IMR-90 (cell line): ENCODE results near the gene MYH9. TPM values are rescaled to one million over a fixed set of nuclear protein-coding genes. Genes with fewer than 3 reads are reported as not detected.

ENCODE experiments used
- ATAC-seq: fragments of 200-7000 bp; cut with Tn5 transposase; 2 replicates; pipeline ENCODE4 v1.9.1; 2020; ENCODE audit warnings: low read depth, mild to moderate bottlenecking, moderate library complexity
- BruUV-seq: library from RNA; stranded (reverse); fragments of 400-500 nt; replicated peaks from 2 replicates; lab custom pipeline; 2021; lab: Mats Ljungman, UMichigan
- CTCF ChIA-PET: fragments of 300-600 bp; formaldehyde crosslinking; extraction: SDS; loops from one replicate; lab custom pipeline; 2021; ENCODE audit warnings: antibody characterized with exemption; lab: Yijun Ruan, JAX
- POLR2A ChIA-PET: fragments of 300-600 bp; sonication (Branson Sonifier 250); formaldehyde crosslinking; loops from one replicate; lab custom pipeline; 2022; ENCODE audit warnings: antibody characterized with exemption; ENCODE audit not compliant: unreplicated experiment; lab: Charles Lee
- DNase-seq: peaks from one replicate; pipeline ENCODE4 v3.0.0; 2013
- H2AFZ ChIP-seq: replicated peaks from 2 replicates; pipeline ENCODE3; 2013; ENCODE audit warnings: low read length, mild to moderate bottlenecking; ENCODE audit not compliant: poor library complexity
- H2AK5ac ChIP-seq: 2 replicates; pipeline ENCODE4 v1.6.1; 2013; ENCODE audit warnings: low read depth, low read length, inconsistent platforms
- H2AK9ac ChIP-seq: replicated peaks from 2 replicates; pipeline ENCODE3; 2013; ENCODE audit warnings: mild to moderate bottlenecking, low read depth, low read length, moderate library complexity; ENCODE audit not compliant: poor library complexity
- H2BK120ac ChIP-seq: 2 replicates; pipeline ENCODE4 v1.6.1; 2013; ENCODE audit warnings: low read depth, low read length, inconsistent platforms
- H2BK15ac ChIP-seq: 3 replicates; pipeline ENCODE4 v1.6.1; 2013; ENCODE audit warnings: low read depth, low read length, inconsistent platforms
- H2BK20ac ChIP-seq: 2 replicates; pipeline ENCODE4 v1.6.1; 2013; ENCODE audit warnings: low read depth, mild to moderate bottlenecking, inconsistent platforms, low read length, moderate library complexity
- H2BK5ac ChIP-seq: 2 replicates; pipeline ENCODE4 v1.6.1; 2013; ENCODE audit warnings: mild to moderate bottlenecking, low read depth, low read length, inconsistent platforms; ENCODE audit not compliant: poor library complexity, severe bottlenecking
- H3K14ac ChIP-seq: replicated peaks from 2 replicates; pipeline ENCODE4 v1.6.1; 2013; ENCODE audit warnings: low read depth, low read length, inconsistent platforms
- H3K18ac ChIP-seq: 2 replicates; pipeline ENCODE4 v1.6.1; 2013; ENCODE audit warnings: low read depth, low read length, control low read depth
- H3K23ac ChIP-seq: 2 replicates; pipeline ENCODE4 v1.6.1; 2013; ENCODE audit warnings: low read depth, low read length, inconsistent platforms
- H3K27ac ChIP-seq: 2 replicates; pipeline ENCODE4 v1.5.1; 2013; ENCODE audit warnings: mild to moderate bottlenecking, control low read depth, low read length; ENCODE audit not compliant: insufficient read depth
- H3K27me3 ChIP-seq: 2 replicates; pipeline ENCODE4 v1.6.1; 2013; ENCODE audit warnings: low read length; ENCODE audit not compliant: control insufficient read depth, insufficient read depth
- H3K36me3 ChIP-seq: 2 replicates; pipeline ENCODE4 v1.6.1; 2013; ENCODE audit warnings: low read length, mixed read lengths; ENCODE audit not compliant: control insufficient read depth, insufficient read depth
- H3K4ac ChIP-seq: 2 replicates; pipeline ENCODE4 v1.6.1; 2013; ENCODE audit warnings: low read depth, low read length, inconsistent platforms
- H3K4me1 ChIP-seq: 2 replicates; pipeline ENCODE4 v1.6.1; 2013; ENCODE audit warnings: low read length, mixed read lengths; ENCODE audit not compliant: control insufficient read depth, insufficient read depth
- H3K4me2 ChIP-seq: 2 replicates; pipeline ENCODE4 v1.6.1; 2013; ENCODE audit warnings: low read depth, mild to moderate bottlenecking, control low read depth, low read length, moderate library complexity
- H3K4me3 ChIP-seq: 2 replicates; pipeline ENCODE4 v1.5.1; 2013; ENCODE audit warnings: low read depth, mild to moderate bottlenecking, control low read depth, low read length, moderate library complexity; ENCODE audit not compliant: insufficient read depth
- H3K56ac ChIP-seq: 2 replicates; pipeline ENCODE4 v1.6.1; 2013; ENCODE audit warnings: low read length, inconsistent platforms; ENCODE audit not compliant: insufficient read depth; ENCODE audit errors: extremely low read depth
- H3K79me1 ChIP-seq, 2 experiments: 2 replicates each; pipeline ENCODE4 v1.6.1; 2013; ENCODE audit warnings: low read length in 2 of 2, inconsistent platforms in 1 of 2, low read depth in 1 of 2
- H3K9ac ChIP-seq: 2 replicates; pipeline ENCODE4 v1.6.1; 2013; ENCODE audit warnings: low read depth, low read length, control low read depth
- H3K9me1 ChIP-seq: 2 replicates; pipeline ENCODE4 v1.6.1; 2013; ENCODE audit warnings: low read length, inconsistent platforms; ENCODE audit not compliant: insufficient read depth
- H3K9me3 ChIP-seq: 2 replicates; pipeline ENCODE4 v1.6.1; 2013; ENCODE audit warnings: low read length; ENCODE audit not compliant: control insufficient read depth, insufficient read depth
- H4K20me1 ChIP-seq: 2 replicates; pipeline ENCODE4 v1.6.1; 2013; ENCODE audit warnings: low read length, inconsistent platforms; ENCODE audit not compliant: insufficient read depth
- H4K5ac ChIP-seq: 2 replicates; pipeline ENCODE4 v1.6.1; 2013; ENCODE audit warnings: mild to moderate bottlenecking, low read depth, low read length, control low read depth
- H4K8ac ChIP-seq, 2 experiments: 2 replicates each; pipeline ENCODE4 v1.6.1; 2013; ENCODE audit warnings: low read depth in 2 of 2, low read length in 2 of 2, control low read depth in 1 of 2, inconsistent platforms in 1 of 2
- H4K91ac ChIP-seq: 2 replicates; pipeline ENCODE4 v1.6.1; 2013; ENCODE audit warnings: low read depth, low read length, inconsistent platforms; ENCODE audit not compliant: insufficient read depth
- BHLHE40 ChIP-seq: fragments of 150-350 bp; IDR thresholded peaks from 2 replicates; pipeline ENCODE4 v1.6.1; 2016; ENCODE audit warnings: mild to moderate bottlenecking, low read depth, low read length
- FOS ChIP-seq: fragments of 150-350 bp; IDR thresholded peaks from 2 replicates; pipeline ENCODE4 v1.6.1; 2016; ENCODE audit warnings: low read depth, low read length
- MAFK ChIP-seq: IDR thresholded peaks from 2 replicates; pipeline ENCODE4 v1.6.1; 2012; ENCODE audit warnings: low read depth, low read length, improper control_type of control experiment
- MAZ ChIP-seq: IDR thresholded peaks from 2 replicates; pipeline ENCODE4 v1.6.1; 2012; ENCODE audit warnings: low read depth, mild to moderate bottlenecking, low read length, improper control_type of control experiment, moderate library complexity, borderline replicate concordance
- MXI1 ChIP-seq: IDR thresholded peaks from 2 replicates; pipeline ENCODE4 v1.6.1; 2012; ENCODE audit warnings: low read depth, mild to moderate bottlenecking, low read length, moderate library complexity, borderline replicate concordance
- NFE2L2 ChIP-seq: fragments of 150-350 bp; IDR thresholded peaks from 2 replicates; pipeline ENCODE4 v1.6.1; 2016; ENCODE audit warnings: low read depth, mild to moderate bottlenecking, low read length
- POLR2A ChIP-seq: IDR thresholded peaks from 2 replicates; pipeline ENCODE4 v1.6.1; 2012; ENCODE audit warnings: mild to moderate bottlenecking, low read depth, low read length
- RAD21 ChIP-seq: IDR thresholded peaks from 2 replicates; pipeline ENCODE4 v1.6.1; 2012; ENCODE audit warnings: low read length, improper control_type of control experiment
- SMC3 ChIP-seq: fragments of 150-350 bp; IDR thresholded peaks from 2 replicates; pipeline ENCODE4 v1.6.1; 2016; ENCODE audit warnings: low read depth, mild to moderate bottlenecking, antibody characterized with exemption, low read length, moderate library complexity
- WGBS, 2 experiments: methylation state at CpG; one replicate each; pipeline versions ENCODE4 v1.1.5 to v1.1.7; 2013; ENCODE audit warnings: missing lambda C conversion rate in 2 of 2; ENCODE audit not compliant: insufficient read length in 1 of 2; ENCODE audit errors: extremely low coverage in 2 of 2; 5-methylcytosine and 5-hydroxymethylcytosine counted together
- dilution Hi-C: fragments of 300-500 bp; cut with HindIII; formaldehyde crosslinking; loops from one replicate; pipeline ENCODE4 v1.14.3; 2018; ENCODE audit warnings: low sequenced_read_pairs; ENCODE audit not compliant: unreplicated experiment
- in situ Hi-C: fragments of 300-500 bp; cut with MboI; formaldehyde crosslinking; loops from 3 replicates; pipeline ENCODE4 v1.14.3; 2019; ENCODE audit warnings: low sequenced_read_pairs, inconsistent platforms, mixed read lengths
- intact Hi-C: fragments of 100-400 bp; cut with micrococcal nuclease; formaldehyde crosslinking; loops from 2 replicates; pipeline ENCODE4 v1.10.0; 2022
- polyA plus RNA-seq, 3 experiments: library from polyadenylated mRNA; depleted of rRNA; stranded (reverse); fragments of >200 nt; gene quantifications; 2 replicates each; pipeline ENCODE4 v1.2.3, GENCODE V29; 2012; ENCODE audit warnings: low replicate concordance in 1 of 3
- total RNA-seq: library from RNA; depleted of rRNA; stranded (reverse); fragments of >200 nt; gene quantifications from 2 replicates; pipeline ENCODE4 v1.2.3, GENCODE V29; 2012
- TF ChIP-seq, protein P1 (sequence below): fragments of 150-350 bp; IDR thresholded peaks from 2 replicates; pipeline ENCODE4 v1.6.1; 2017; ENCODE audit warnings: mild to moderate bottlenecking, antibody characterized with exemption, low read length, low read depth
- TF ChIP-seq, protein P2 (sequence below): conservative IDR thresholded peaks from 2 replicates; pipeline ENCODE4 v1.5.1; 2012; ENCODE audit warnings: mild to moderate bottlenecking, low read depth, low read length, improper control_type of control experiment

MYH9 gene
- total and polyA plus RNA-seq, 2 of the 4 experiments (the other 2 are of a cell fraction), result 475 to 554 TPM

DNA sequence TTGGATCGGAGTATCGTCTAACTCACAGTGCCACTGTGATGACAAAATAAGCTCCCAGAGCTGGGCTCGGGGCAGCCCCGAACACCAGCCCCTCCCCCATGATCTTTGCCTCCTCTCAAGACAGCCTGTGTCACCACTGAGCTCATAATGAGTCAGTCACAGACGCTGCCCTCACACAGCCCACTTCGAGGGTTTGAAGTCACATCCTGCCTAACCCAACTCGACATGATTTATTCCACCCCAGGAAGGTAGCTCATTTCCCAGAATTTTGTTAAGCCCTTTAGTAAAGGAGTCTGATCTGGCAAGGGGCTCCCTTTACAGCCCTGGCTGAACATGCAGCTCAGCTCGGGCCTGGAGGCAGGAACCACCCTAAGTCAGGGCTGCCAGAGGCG lies 22.8 kb downstream of the MYH9 start (continued):
- TF ChIP-seq MAZ, result peak; percentile 59; the same call in 1 of the 2 replicates

- H4K5ac ChIP-seq, result peak overlapping the region; percentile 19; the same call in 1 of the 2 replicates
- dilution Hi-C loops (no loop called here), in situ Hi-C loops (no loop called here), intact Hi-C loops (loop anchor here (5.0 kb wide), 1 partner anchor 103 kb away; no protein-coding TSS in a partner anchor)
- H2BK20ac ChIP-seq, result peak overlapping the region; percentile 68; the same call in 1 of the 2 replicates
- ChIA-PET CTCF (interaction anchor here (1.1 kb wide), 1 partner anchor 106 kb away, joined by 4 read pairs; no protein-coding TSS in a partner anchor), POLR2A (interaction anchor here (0.8 to 1.1 kb wide), 2 partner anchors 13 to 21 kb away, joined by 3 to 5 read pairs; no protein-coding TSS in a partner anchor)
- no peaks in the 10 kb centered on the region for H3K9me3 ChIP-seq
- peak overlapping the region; percentile 50 for H4K91ac ChIP-seq
- H3K56ac ChIP-seq, result peak overlapping the region; percentile 61
- peak overlapping the region; percentile 87 for H2AK5ac ChIP-seq
- H2AK9ac ChIP-seq, result peak overlapping the region; percentile 33
- H3K18ac ChIP-seq, result peak overlapping the region; percentile 17; the same call in 1 of the 2 replicates
- no peaks in the 10 kb centered on the region for H3K27me3 ChIP-seq
- peak overlapping the region; percentile 34 for H3K4me2 ChIP-seq
- peak overlapping the region; percentile 55; the same call in 1 of the 3 replicates for H2BK15ac ChIP-seq
- peaks cover 73% of the 10 kb centered on the region for H3K4me1 ChIP-seq
- peak overlapping the region; percentile 61 for H2BK120ac ChIP-seq
- ATAC-seq (no peak), DNase-seq (no peak)
- peak overlapping the region; percentile 18 to 71; a peak in 3 of 4 replicates for H4K8ac ChIP-seq
- peak overlapping the region; percentile 97 for H2BK5ac ChIP-seq
- BruUV-seq, result no TSS peak
- peaks cover 100% of the 10 kb centered on the region for H4K20me1 ChIP-seq
- 69% methylated on average over 5 of the region's 7 CpGs; no CpG with 5 or more reads in 1 of the 2 experiments for WGBS, 2 experiments
- peaks cover 0 to 67% of the 10 kb centered on the region in 2 experiments; a peak in 2 of 4 replicates for H3K79me1 ChIP-seq
- H3K36me3 ChIP-seq, result peaks cover 46% of the 10 kb centered on the region
- no peak overlapping the region for H3K4me3 ChIP-seq
- H2AFZ ChIP-seq, result no peak overlapping the region
- peak overlapping the region; percentile 39 for H3K23ac ChIP-seq
- H3K9me1 ChIP-seq, result peaks cover 69% of the 10 kb centered on the region
- H3K14ac ChIP-seq, result peak overlapping the region; percentile 81
- peak overlapping the region; percentile 8; the same call in 1 of the 2 replicates for H3K9ac ChIP-seq
- peak overlapping the region; percentile 92 for H3K27ac ChIP-seq
- peak overlapping the region; percentile 85 for H3K4ac ChIP-seq
- TF ChIP-seq BHLHE40, result no peak
- no peak for TF ChIP-seq FOS
- no peak; the same call in 1 of the 2 replicates for TF ChIP-seq POLR2A
- no peak for TF ChIP-seq NFE2L2
- no peak for TF ChIP-seq MAFK
- TF ChIP-seq, protein P1, sequence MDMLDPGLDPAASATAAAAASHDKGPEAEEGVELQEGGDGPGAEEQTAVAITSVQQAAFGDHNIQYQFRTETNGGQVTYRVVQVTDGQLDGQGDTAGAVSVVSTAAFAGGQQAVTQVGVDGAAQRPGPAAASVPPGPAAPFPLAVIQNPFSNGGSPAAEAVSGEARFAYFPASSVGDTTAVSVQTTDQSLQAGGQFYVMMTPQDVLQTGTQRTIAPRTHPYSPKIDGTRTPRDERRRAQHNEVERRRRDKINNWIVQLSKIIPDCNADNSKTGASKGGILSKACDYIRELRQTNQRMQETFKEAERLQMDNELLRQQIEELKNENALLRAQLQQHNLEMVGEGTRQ, result no peak
- TF ChIP-seq, protein P2, sequence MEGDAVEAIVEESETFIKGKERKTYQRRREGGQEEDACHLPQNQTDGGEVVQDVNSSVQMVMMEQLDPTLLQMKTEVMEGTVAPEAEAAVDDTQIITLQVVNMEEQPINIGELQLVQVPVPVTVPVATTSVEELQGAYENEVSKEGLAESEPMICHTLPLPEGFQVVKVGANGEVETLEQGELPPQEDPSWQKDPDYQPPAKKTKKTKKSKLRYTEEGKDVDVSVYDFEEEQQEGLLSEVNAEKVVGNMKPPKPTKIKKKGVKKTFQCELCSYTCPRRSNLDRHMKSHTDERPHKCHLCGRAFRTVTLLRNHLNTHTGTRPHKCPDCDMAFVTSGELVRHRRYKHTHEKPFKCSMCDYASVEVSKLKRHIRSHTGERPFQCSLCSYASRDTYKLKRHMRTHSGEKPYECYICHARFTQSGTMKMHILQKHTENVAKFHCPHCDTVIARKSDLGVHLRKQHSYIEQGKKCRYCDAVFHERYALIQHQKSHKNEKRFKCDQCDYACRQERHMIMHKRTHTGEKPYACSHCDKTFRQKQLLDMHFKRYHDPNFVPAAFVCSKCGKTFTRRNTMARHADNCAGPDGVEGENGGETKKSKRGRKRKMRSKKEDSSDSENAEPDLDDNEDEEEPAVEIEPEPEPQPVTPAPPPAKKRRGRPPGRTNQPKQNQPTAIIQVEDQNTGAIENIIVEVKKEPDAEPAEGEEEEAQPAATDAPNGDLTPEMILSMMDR, result no peak
- no peak for TF ChIP-seq MXI1
- TF ChIP-seq RAD21, result no peak
- no peak for TF ChIP-seq SMC3
- TF ChIP-seq MAZ, result no peak
Measured at GRCh38 chr22:36364255-36365019, 23.3 kb downstream of the MYH9 start.
